Large intestine (tissue), 3 donors: ENCODE data around the gene CABP1. TPM values are rescaled to one million over a fixed set of nuclear protein-coding genes. Genes with fewer than 3 reads are reported as not detected.

Source experiments
- DNase-seq, 2 donors: peaks; one replicate each; pipeline versions ENCODE4 v3.0.0 to v3.0.0-alpha.2; 2013
- H3K27ac ChIP-seq: one replicate; pipeline ENCODE4 v1.5.1; 2013; ENCODE audit warnings: low read length
- H3K27me3 ChIP-seq: 2 replicates; pipeline ENCODE4 v1.6.1; 2013; ENCODE audit warnings: low read length; ENCODE audit not compliant: control insufficient read depth, insufficient read depth
- H3K36me3 ChIP-seq: 2 replicates; pipeline ENCODE4 v1.6.1; 2013; ENCODE audit warnings: low read length; ENCODE audit not compliant: control insufficient read depth, insufficient read depth
- H3K4me1 ChIP-seq: one replicate; pipeline ENCODE4 v1.6.1; 2013; ENCODE audit warnings: low read length; ENCODE audit not compliant: control insufficient read depth, insufficient read depth
- H3K4me3 ChIP-seq: one replicate; pipeline ENCODE4 v1.5.1; 2013; ENCODE audit warnings: low read length
- H3K9me3 ChIP-seq: one replicate; pipeline ENCODE4 v1.6.1; 2013; ENCODE audit warnings: mild to moderate bottlenecking, low read depth, low read length, moderate library complexity; ENCODE audit not compliant: control insufficient read depth
- WGBS: methylation state at CpG from one replicate; pipeline ENCODE4 v1.1.5; 2013; ENCODE audit warnings: low lambda C conversion rate; ENCODE audit not compliant: insufficient coverage; 5-methylcytosine and 5-hydroxymethylcytosine counted together
- polyA plus RNA-seq: library from polyadenylated mRNA; unstranded; fragments of 120-200 nt; gene quantifications from one replicate; pipeline ENCODE4 v1.2.1, GENCODE V29; 2013

Gene CABP1
- polyA plus RNA-seq, 1 donor: 0.70 TPM

DNA sequence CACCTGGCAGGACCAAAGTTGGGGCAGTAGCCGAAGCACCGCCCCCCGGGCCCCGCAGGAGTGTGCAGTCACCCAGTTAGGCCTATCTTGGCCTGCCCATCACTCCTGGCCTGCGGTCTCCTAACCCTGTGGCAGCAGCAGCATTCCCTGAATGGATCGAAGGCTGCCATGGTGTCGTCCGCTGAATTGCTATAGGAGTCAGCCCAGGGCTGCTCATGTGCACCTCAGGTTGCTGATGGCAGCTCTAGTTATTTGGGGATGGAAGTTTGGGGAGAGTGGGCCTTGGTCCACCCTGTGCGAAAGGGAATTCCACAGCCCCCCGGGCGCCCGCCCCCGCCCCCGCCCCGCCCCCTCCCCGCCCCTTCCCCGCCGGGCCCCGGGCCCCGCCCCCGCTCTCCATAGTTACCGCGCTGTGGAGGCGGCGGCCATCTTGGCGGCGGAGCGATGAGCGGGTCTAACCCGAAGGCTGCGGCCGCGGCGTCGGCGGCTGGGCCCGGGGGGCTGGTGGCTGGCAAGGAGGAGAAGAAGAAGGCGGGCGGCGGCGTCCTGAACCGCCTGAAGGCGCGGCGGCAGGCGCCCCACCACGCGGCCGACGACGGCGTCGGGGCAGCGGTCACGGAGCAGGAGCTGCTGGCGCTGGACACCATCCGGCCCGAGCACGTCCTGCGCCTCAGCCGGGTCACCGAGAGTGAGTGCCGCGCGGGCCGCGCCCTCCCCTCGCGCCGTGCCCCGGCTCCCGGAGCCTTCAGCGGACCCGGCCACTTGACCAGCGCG is 69.8 kb downstream of the CABP1 start, which contains the start of gene UNC119B:
UNC119B (plus strand) TSS at position 428 of the 774 bp plus-strand sequence; CDS start at position 445, 17 bp downstream.
- no CpG with 5 or more reads among the region's 76 CpGs for WGBS
- H3K4me1 ChIP-seq: peaks cover 15% of the 10 kb centered on the region
- DNase-seq: peak; percentile 32 to 78

DNA sequence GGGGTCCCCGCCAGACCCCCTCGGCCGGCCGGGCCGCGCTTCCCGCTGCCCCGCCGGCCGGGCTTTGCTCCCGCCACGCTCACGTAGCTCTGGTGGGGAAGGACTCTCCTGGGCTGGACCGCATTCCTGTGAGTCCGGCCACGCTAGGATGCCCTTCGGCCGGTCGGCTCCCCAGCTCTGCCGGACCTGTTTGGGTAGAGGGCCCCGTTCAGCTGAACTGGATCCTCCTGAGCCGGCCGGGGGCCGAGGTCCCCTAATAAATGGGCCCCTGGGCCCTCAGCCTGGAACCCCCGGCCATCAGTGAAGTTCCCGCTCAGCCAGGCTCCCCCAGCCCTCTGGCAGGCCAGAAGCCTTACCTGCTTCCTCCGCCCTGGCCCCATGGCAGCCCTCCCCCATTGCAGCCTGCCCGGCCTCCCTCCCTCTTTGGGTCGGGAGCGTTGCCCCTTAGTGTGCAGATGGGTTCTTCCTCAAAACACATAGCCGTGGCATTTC is 70.4 kb downstream of the CABP1 start:
- Histone ChIP-seq H3K27me3 (no peaks in the 10 kb centered on the region), H3K4me3 (peak overlapping the region; percentile 81), H3K4me1 (peaks cover 15% of the 10 kb centered on the region), H3K9me3 (no peaks in the 10 kb centered on the region), H3K36me3 (peaks cover 19% of the 10 kb centered on the region), H3K27ac (peak overlapping the region; percentile 46)
- peak in 1 of 2 donors; percentile 22 for DNase-seq
- WGBS: no CpG with 5 or more reads among the region's 31 CpGs

More for the DNA sequence above, 69.8 kb downstream of the CABP1 start, which contains the start of gene UNC119B:
- peaks cover 16% of the 10 kb centered on the region for H3K36me3 ChIP-seq
- no peaks in the 10 kb centered on the region for H3K9me3 ChIP-seq
- H3K27me3 ChIP-seq: no peaks in the 10 kb centered on the region
- peak within 1 kb of the TSS; percentile 81 for H3K4me3 ChIP-seq
- peak within 1 kb of the TSS; percentile 46 for H3K27ac ChIP-seq

GRCh38 chr12:120711411-120711810 is 71.0 kb downstream of the CABP1 start:
- no peak for DNase-seq
- peak overlapping the region; percentile 81 for H3K4me3 ChIP-seq

DNA sequence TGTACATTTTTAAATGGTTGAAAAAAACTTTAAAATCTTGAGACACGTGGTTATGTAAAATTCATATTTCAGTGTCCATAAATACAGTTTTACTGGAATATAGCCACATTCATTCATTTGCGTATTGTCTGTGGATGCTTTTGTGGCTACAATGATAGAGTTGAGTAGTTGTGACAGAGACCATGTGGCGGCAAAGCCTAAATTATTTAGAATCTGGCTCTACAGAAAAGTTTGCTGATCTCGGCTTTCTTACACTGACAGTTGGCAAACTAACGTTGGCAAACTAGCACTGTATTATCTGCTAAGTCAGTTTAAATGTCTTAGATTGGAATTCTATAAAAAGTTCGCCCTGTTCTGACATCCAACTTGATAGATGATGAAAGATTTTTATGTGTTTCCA is 72.2 kb downstream of the CABP1 start:
- Histone ChIP-seq H3K27me3 (no peaks in the 10 kb centered on the region), H3K4me3 (no peak overlapping the region), H3K9me3 (no peaks in the 10 kb centered on the region), H3K36me3 (peaks cover 35% of the 10 kb centered on the region), H3K4me1 (peaks cover 15% of the 10 kb centered on the region), H3K27ac (no peak overlapping the region)
- 100% methylated on average over 1 of the region's 6 CpGs for WGBS
- no peak for DNase-seq

More at GRCh38 chr12:120711411-120711810, 71.0 kb downstream of the CABP1 start:
- no CpG with 5 or more reads among the region's 6 CpGs for WGBS
- no peak overlapping the region for H3K27ac ChIP-seq
- H3K4me1 ChIP-seq: peaks cover 15% of the 10 kb centered on the region
- H3K27me3 ChIP-seq: no peaks in the 10 kb centered on the region
- no peaks in the 10 kb centered on the region for H3K9me3 ChIP-seq
- peaks cover 25% of the 10 kb centered on the region for H3K36me3 ChIP-seq

- no peak overlapping the region for H3K4me3 ChIP-seq
- no peak overlapping the region for H3K27ac ChIP-seq
- H3K9me3 ChIP-seq: no peaks in the 10 kb centered on the region
- H3K27me3 ChIP-seq: no peaks in the 10 kb centered on the region
- peak; percentile 62 to 67 for DNase-seq
- WGBS: no CpG with 5 or more reads among the region's 4 CpGs
- peaks cover 26% of the 10 kb centered on the region for H3K4me1 ChIP-seq
- H3K36me3 ChIP-seq: peaks cover 43% of the 10 kb centered on the region
Observed at GRCh38 chr12:120713861-120714482, 73.5 kb downstream of the CABP1 start.

Other genes starting within 250 kb of the CABP1 start
- gene COX6A1, start 202.5 kb upstream of the CABP1 start, polyA plus RNA-seq: 402 TPM
- 32.7 TPM for gene TRIAP1, start 194.2 kb upstream of the CABP1 start, polyA plus RNA-seq
- 34.8 TPM for gene GATC, start 194.2 kb upstream of the CABP1 start, polyA plus RNA-seq
- 138 TPM for gene SRSF9, start 170.9 kb upstream of the CABP1 start, polyA plus RNA-seq
- gene DYNLL1, start 144.5 kb upstream of the CABP1 start, polyA plus RNA-seq: 377 TPM
- 47.8 TPM for gene COQ5, start 111.5 kb upstream of the CABP1 start, polyA plus RNA-seq
- gene RNF10, start 106.3 kb upstream of the CABP1 start, polyA plus RNA-seq: 91.8 TPM
- gene POP5, start 59.2 kb upstream of the CABP1 start, polyA plus RNA-seq: 57.1 TPM
- 173 TPM for gene MLEC, start 46.5 kb downstream of the CABP1 start, polyA plus RNA-seq
- 21.1 TPM for gene UNC119B, start 69.8 kb downstream of the CABP1 start, polyA plus RNA-seq
- gene ACADS, start 85.2 kb downstream of the CABP1 start, polyA plus RNA-seq: 50.2 TPM